ENCODE results near the gene GCSAM.

The GCSAM gene

DNA sequence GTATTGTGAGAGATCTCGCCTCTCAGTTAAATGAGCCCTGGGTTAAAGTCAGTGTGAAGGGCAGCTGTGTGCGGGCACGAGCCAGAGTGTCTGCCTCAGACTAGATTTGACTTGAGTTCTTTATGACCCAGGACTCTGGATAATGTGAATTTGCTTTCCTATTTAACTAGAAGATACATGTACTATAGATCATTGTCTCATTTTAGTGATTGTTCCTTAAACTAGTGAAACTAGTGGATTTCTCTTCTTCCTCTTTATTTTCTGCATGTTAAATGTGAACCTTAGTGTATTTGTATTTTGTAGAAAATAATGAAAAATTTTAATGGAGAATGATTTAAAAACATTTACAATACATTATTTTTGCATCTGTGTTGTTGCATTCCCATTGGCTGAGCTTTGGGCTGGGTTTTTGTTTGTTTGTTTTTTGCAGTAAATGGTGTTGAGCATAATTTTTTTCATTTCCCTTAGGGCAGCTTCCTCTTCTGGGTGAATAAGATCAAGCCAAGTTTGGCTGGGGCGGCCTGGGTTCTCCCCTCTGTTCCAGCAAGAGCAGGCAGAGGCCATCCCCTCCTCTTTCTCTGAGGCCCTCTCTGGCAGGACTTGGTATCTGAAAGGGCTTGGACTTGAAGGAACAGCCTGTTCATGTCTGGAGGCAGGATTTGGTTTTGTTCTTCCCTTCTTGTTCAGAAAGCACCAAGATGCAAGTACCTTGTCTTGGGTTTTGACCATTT, 15.0 kb downstream of the GCSAM start:
- Histone ChIP-seq H4K20me1 (ENCODE audit: insufficient read depth, low read length) (no peaks in the 10 kb centered on the region), H3K36me3 (ENCODE audit: insufficient read depth, low read length) (no peaks in the 10 kb centered on the region), H3K4me3 (ENCODE audit: low read depth in 1 of 2, low read length in 2 of 2) (no peak overlapping the region), H3K9ac (ENCODE audit: low read depth, low read length) (no peak overlapping the region), H3K27me3 (ENCODE audit: insufficient read depth, low read length, poor library complexity) (peaks cover 12% of the 10 kb centered on the region), H3K9me3 (ENCODE audit: insufficient read depth, low read length, severe bottlenecking) (no peaks in the 10 kb centered on the region), H3K79me2 (ENCODE audit: insufficient read depth, low read length) (no peaks in the 10 kb centered on the region), H3K4me2 (ENCODE audit: insufficient read depth, low read length) (no peak overlapping the region), H3K4me1 (ENCODE audit: insufficient read depth, low read length) (peaks cover 12% of the 10 kb centered on the region; the same call in 1 of the 2 replicates), H3K27ac (ENCODE audit: low read length) (no peak overlapping the region), H2AFZ (ENCODE audit: low read depth, low read length) (no peak overlapping the region)
- DNase-seq: no peak
- TF ChIP-seq, protein P1, sequence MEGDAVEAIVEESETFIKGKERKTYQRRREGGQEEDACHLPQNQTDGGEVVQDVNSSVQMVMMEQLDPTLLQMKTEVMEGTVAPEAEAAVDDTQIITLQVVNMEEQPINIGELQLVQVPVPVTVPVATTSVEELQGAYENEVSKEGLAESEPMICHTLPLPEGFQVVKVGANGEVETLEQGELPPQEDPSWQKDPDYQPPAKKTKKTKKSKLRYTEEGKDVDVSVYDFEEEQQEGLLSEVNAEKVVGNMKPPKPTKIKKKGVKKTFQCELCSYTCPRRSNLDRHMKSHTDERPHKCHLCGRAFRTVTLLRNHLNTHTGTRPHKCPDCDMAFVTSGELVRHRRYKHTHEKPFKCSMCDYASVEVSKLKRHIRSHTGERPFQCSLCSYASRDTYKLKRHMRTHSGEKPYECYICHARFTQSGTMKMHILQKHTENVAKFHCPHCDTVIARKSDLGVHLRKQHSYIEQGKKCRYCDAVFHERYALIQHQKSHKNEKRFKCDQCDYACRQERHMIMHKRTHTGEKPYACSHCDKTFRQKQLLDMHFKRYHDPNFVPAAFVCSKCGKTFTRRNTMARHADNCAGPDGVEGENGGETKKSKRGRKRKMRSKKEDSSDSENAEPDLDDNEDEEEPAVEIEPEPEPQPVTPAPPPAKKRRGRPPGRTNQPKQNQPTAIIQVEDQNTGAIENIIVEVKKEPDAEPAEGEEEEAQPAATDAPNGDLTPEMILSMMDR (IDR thresholded peaks at IDR 0.05; ENCODE audit: borderline replicate concordance, extremely low read depth, low read length, poor library complexity, severe bottlenecking): no peak
- TF ChIP-seq EZH2 (IDR thresholded peaks at IDR 0.05; ENCODE audit: borderline replicate concordance, low read depth, low read length, severe bottlenecking): no peak
- ATAC-seq (ENCODE audit: insufficient read depth, low read depth): no peak

DNA sequence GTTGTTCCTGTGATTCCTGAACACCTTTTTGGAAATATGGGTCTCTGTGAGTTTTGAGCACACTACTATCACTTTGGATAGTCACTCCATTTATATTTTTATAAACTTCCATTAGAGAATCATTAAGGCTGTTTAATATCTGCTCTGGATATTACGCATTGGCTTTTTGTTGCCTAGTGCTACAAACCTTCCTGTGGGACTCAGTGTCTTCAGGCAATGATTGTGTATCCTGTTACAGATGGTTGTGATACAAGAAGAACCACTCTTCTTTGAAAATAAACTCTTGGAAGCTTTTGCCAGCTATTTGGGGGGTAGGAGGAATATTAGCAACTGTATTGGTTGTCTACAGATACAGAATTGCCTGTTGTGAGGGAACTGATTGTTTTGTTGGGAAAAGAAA, 15.6 kb downstream of the GCSAM start:
- Histone ChIP-seq H3K4me1 (ENCODE audit: insufficient read depth, low read length) (peaks cover 12% of the 10 kb centered on the region; the same call in 1 of the 2 replicates), H3K79me2 (ENCODE audit: insufficient read depth, low read length) (no peaks in the 10 kb centered on the region), H2AFZ (ENCODE audit: low read depth, low read length) (no peak overlapping the region), H3K4me3 (ENCODE audit: low read depth in 1 of 2, low read length in 2 of 2) (no peak overlapping the region), H3K36me3 (ENCODE audit: insufficient read depth, low read length) (no peaks in the 10 kb centered on the region), H3K27ac (ENCODE audit: low read length) (no peak overlapping the region), H4K20me1 (ENCODE audit: insufficient read depth, low read length) (no peaks in the 10 kb centered on the region), H3K27me3 (ENCODE audit: insufficient read depth, low read length, poor library complexity) (peaks cover 13% of the 10 kb centered on the region), H3K9ac (ENCODE audit: low read depth, low read length) (no peak overlapping the region), H3K4me2 (ENCODE audit: insufficient read depth, low read length) (no peak overlapping the region), H3K9me3 (ENCODE audit: insufficient read depth, low read length, severe bottlenecking) (no peaks in the 10 kb centered on the region)
- no peak for ATAC-seq (ENCODE audit: insufficient read depth, low read depth)
- TF ChIP-seq EZH2 (IDR thresholded peaks at IDR 0.05; ENCODE audit: borderline replicate concordance, low read depth, low read length, severe bottlenecking): no peak
- TF ChIP-seq, protein P1 (IDR thresholded peaks at IDR 0.05; ENCODE audit: borderline replicate concordance, extremely low read depth, low read length, poor library complexity, severe bottlenecking): no peak
- DNase-seq: no peak

DNA sequence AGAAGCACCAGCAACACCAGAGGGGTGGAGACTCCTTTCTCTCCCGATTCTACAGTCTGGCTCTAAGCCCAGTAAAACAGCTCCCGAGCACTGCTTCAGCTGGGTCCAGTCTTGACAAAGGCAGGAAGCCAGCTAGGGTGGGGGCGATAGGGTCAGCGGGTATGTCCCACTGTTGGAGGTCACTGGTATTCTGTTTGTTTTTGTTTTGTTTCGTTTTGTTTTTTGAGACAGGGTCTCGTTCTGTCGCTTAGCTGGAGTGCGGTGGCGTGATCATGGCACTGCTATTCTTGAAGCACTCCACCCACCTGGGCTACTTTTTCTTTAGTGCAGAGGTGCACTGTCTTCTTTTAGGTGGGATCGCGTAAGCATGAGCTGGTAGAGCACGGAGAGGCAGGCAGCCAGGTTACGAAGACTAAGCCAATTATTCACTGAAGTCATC, 16.3 kb downstream of the GCSAM start:
- Histone ChIP-seq H3K79me2 (ENCODE audit: insufficient read depth, low read length) (no peaks in the 10 kb centered on the region), H4K20me1 (ENCODE audit: insufficient read depth, low read length) (no peaks in the 10 kb centered on the region), H3K4me3 (ENCODE audit: low read depth in 1 of 2, low read length in 2 of 2) (no peak overlapping the region), H3K27me3 (ENCODE audit: insufficient read depth, low read length, poor library complexity) (peaks cover 14% of the 10 kb centered on the region), H3K4me1 (ENCODE audit: insufficient read depth, low read length) (peaks cover 12% of the 10 kb centered on the region; the same call in 1 of the 2 replicates), H2AFZ (ENCODE audit: low read depth, low read length) (no peak overlapping the region), H3K36me3 (ENCODE audit: insufficient read depth, low read length) (no peaks in the 10 kb centered on the region), H3K4me2 (ENCODE audit: insufficient read depth, low read length) (no peak overlapping the region), H3K9me3 (ENCODE audit: insufficient read depth, low read length, severe bottlenecking) (no peaks in the 10 kb centered on the region), H3K9ac (ENCODE audit: low read depth, low read length) (no peak overlapping the region), H3K27ac (ENCODE audit: low read length) (no peak overlapping the region)
- ATAC-seq (ENCODE audit: insufficient read depth, low read depth) (no peak), DNase-seq (no peak)
- TF ChIP-seq, protein P1 (IDR thresholded peaks at IDR 0.05; ENCODE audit: borderline replicate concordance, extremely low read depth, low read length, poor library complexity, severe bottlenecking): no peak
- TF ChIP-seq EZH2 (IDR thresholded peaks at IDR 0.05; ENCODE audit: borderline replicate concordance, low read depth, low read length, severe bottlenecking): no peak
